Measurements from ENCODE around the gene NDC1.
"Not testable (repeated sequence)": the region's sequence is repeated elsewhere in the genome, so short reads cannot be mapped to it uniquely, and the experiment has no call there.

NDC1 gene

GRCh38 chr1:53825306-53825705 is 12.8 kb downstream of the NDC1 start:
- DNase-seq, result no peak

GRCh38 chr1:53822931-53823330 is 15.2 kb downstream of the NDC1 start:
- no peak for DNase-seq

DNA sequence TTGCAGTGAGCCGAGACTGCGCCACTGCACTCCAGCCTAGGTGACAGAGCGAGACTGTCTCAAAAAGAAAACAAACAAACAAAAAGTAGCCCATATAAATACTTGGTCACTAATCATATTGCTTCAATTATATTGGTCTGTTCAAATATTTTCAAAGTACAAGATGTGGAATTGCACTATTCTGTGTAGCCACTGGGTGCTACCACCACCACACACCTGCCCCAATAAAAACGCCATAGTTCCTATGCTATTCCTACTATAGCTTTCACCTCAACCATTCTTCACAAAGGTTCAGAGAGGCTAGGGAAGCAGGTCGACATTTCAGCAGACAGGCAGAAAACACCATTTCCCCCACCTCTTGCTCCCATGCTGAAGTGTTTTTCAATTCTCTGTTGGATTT is 16.7 kb downstream of the NDC1 start:
- no peak for DNase-seq

DNA sequence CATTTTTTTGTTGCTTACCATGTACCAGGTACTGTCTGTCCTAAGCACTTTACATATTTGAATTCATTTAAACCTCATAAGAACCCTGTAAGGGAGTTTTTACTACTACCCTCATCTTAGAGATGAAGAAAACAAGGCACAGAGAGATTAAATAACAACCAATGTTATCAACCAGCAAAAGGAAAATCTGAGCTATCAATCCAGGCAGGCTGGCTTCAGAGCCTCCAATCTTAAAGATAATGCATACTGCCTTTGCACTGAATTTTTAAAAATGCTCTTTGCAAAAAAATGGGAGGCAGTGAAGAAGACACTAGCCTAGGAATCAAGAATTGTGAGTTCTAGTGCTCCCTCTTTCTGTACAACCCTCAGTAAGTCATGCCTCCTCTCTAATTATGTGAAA is 18.7 kb downstream of the NDC1 start:
- no peak for DNase-seq

DNA sequence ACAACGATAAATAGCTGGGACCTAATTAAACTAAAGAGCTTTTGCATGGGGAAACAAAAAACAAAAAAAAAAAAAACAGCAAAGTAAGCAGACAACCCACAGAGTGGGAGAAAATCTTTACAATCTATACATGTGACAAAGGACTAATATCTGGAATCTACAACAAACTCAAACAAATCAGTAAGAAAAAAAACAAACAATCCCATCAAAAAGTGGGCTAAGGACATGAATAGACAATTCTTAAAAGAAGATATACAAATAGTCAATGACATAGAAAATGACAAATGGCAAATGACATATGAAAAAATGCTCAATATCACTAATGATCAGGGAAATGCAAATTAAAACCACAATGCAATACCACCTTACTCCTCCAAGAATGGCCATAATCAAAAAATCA is 21.5 kb downstream of the NDC1 start:
- DNase-seq, result not testable (repeated sequence)

DNA sequence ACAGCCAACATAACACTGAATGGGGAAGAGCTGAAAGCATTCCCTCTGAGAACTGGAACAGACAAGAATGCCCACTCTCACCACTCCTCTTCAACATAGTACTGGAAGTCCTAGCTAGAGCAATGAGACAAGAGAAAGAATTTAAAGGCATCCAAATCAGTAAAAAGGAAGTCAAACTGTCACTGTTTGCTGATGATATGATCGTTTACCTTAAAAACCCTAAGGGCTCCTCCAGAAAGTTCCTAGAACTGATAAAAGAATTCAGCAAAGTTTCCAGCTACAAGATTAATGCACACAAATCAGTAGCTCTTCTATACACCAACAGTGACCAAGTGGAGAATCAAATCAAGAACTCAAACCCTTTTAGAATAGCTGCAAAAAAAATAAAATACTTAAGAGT is 22.6 kb downstream of the NDC1 start:
- not testable (repeated sequence) for DNase-seq

DNA sequence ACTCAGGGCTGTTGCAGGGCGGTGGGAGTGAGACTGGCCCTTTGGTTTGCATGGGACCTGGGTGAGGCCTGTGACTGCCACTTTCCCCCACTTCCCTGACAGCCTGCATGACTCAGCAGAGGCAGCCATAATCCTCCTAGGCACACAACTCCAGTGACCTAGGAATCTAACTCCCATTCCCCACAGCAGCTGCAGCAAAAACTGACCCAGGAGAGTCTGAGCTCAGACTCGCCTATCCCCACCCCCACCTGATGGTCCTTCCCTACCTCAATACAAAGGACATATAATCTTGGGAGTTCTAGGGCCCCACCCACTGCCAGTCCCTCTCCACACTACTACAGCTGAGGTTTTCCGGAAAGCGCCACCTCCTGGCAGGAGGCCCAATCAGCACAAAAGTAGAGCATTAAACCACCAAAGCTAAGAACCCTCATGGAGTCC is 26.7 kb downstream of the NDC1 start:
- DNase-seq, result peak; percentile 2

DNA sequence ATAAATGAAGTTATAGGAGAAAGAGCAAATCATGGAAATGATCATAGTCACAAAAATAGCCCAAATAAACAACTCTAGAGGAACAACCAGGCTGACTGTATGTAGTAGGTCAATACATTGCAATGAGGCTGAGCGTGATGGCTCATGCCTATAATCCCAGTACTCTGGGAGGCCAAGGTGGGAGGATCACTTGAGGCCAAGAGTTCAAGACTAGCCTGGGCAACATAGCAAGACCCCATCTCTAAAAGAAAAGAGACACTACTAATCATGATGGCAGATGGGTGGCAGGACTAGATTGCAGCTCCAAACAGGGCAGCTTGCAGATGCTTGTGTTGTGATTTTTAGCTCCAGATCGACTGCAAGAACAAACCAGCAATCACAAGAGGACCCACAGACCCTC is 27.6 kb downstream of the NDC1 start:
- DNase-seq, result no peak

DNA sequence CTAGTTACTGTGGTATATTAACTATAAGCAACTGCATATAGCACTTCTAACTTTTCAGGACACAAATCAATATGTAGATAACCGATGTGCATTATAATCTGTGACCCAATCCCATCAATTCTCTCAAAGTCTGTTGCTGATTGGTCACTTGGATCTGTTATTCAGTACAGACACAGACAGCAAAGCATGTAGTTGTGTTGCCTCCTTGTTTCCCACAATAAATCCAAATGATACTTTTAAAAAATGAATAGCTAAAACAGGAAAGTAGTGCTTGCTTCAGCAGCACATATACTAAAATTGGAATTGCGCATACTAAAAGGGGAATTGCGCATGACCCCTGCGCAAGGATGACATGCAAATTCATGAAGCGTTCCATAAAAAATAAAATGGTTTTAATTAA is 28.1 kb downstream of the NDC1 start:
- no peak for DNase-seq

GRCh38 chr1:53807916-53808315 is 30.2 kb downstream of the NDC1 start:
- DNase-seq, result no peak

DNA sequence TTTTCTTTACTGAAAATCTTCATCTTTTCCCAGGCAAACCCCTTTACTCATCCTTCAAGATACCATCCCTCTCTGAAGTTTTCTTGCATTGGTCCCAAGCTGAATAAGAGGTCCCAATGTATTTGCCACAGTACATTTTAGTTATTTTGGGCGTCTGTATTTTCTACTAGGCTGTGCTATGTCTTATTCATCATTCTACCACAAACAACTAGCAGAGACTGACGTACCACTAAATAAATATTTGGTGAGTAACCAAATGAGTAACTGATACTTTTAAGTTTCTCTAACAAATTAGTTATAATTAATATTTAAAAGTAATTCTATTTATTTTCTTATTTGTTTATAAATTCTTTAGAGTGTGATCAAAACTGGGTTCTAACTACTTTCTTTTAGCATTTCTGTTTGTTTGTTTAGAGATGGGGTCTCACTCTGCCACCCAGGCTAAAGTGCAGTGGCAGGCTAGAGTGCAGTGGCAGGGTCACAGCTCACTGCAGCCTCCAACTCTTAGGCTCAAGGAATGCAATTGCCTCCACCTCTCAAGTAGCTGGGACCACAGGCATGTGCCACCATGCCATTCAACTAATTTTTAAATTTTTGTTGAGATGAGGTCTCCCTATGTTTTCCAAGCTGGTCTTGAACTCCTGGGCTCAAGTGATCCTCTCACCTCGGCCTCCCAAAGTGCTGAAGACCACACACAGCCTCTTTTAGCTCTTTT is 33.1 kb downstream of the NDC1 start:
- no peak for DNase-seq

DNA sequence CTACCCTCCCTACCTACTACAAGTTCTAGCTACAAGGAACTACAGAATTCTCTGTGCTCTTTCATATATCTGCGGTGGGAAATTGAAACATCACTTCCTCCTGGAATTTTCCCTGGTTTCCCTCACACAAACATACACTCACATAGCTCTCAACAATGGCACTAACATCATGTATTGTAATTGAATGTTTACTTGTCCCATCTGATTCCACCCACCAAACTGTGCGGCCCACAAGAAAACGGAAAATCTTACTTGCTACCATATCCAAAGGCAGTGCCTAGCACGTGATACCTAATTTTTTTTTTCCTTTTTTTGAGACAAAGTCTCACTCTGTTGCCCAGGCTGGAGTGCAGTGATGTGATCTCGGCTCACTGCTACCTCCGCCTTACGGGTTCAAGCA is 33.9 kb downstream of the NDC1 start:
- no peak for DNase-seq

- no peak for DNase-seq
Measured at GRCh38 chr1:53800621-53801020, 37.5 kb downstream of the NDC1 start.

- no peak for DNase-seq
Measured at GRCh38 chr1:53799141-53799540, 39.0 kb downstream of the NDC1 start.

GRCh38 chr1:53792806-53793205 is 45.3 kb downstream of the NDC1 start:
- no peak for DNase-seq

- no peak for DNase-seq
Measured at GRCh38 chr1:53787655-53788054, 50.4 kb downstream of the NDC1 start.

- DNase-seq, result no peak
Measured at GRCh38 chr1:53783056-53783455, 55.0 kb downstream of the NDC1 start.

DNA sequence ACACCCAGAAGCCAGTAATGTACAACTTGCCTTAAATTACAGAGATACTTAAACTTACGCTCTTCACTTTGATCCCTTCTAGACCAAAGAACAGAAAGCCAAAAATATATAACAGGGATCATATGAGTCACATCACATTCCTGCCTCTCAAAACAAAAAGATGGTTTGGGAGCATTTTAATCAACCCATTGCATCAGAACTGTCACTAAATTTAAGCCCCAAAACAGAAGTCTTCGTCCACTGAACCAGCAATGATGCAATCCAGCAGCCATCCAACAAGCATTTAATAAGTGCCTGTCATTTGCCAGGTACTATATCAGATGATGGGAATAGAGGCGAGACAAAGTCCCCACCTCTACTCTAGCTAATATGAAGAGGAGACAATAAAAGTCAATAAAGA is 56.4 kb downstream of the NDC1 start:
- no peak for DNase-seq

DNA sequence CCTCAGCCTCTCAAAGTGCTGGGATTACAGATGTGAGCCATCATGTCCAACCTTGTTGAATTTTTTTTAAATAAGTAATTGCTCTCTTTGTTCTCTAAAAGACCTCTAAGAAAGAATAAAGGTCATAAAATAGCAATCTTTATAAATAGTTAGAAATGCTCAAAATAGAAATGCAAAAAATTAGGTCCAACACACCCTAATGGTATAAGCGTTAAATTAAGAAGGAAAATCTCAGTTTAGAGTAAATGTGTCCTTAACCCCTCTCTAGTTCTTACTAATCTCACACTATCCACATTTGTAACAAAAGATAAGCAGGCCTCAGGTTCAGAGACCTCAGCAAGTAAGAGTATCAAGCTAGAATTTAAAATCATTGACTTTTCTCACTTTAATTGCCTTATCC is 60.8 kb downstream of the NDC1 start:
- no peak for DNase-seq

GRCh38 chr1:53771648-53772047 is 66.4 kb downstream of the NDC1 start:
- no peak for DNase-seq

- DNase-seq, result no peak
Measured at GRCh38 chr1:53769780-53770179, 68.3 kb downstream of the NDC1 start.

DNA sequence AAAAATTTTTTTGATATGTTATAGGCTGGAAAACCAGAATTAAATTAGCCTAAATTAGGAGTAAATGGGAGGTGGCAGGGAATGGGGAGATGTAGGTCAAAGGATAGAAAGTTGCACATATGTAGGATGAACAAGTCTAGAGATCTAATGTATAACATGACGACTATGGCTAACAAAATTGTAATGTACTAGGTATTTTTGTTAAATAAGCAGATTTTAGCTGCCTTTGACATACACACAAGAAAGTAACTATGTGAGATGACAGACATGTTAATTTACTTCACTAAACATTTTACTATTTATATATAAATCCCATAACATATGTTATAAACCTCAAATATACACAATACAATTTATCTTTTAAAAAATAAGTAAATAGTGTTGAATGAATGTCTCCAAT is 68.9 kb downstream of the NDC1 start:
- no peak for DNase-seq

- no peak for DNase-seq
Measured at GRCh38 chr1:53766831-53767405, 71.2 kb downstream of the NDC1 start.

GRCh38 chr1:53766194-53766742 is 71.8 kb downstream of the NDC1 start:
- DNase-seq, result no peak

DNA sequence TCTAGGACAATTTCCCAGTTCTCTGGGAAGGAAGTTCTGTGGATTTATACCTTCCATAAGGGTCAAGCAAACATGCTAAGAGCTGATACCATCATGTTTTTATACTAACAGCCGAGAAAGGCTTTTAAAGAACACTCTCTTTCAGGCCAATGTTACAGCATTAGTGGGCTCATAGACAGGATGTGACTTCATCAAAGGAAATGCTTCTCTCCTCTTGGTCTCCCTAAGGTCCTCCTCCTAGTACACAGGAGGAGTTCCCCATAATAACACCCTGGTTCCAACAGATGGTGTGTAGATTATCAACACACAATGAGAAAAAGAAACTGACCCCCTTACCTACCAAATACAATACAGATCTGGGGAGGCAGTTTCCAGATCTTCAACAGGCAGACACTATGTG is 72.4 kb downstream of the NDC1 start:
- no peak for DNase-seq
